GM03348 (cell line): ENCODE measurements around the gene GAL3ST2.
"Not testable (repeated sequence)": the region's sequence is repeated elsewhere in the genome, so short reads cannot be mapped to it uniquely, and the experiment has no call there.

Experiments
- DNase-seq: peaks from one replicate; pipeline ENCODE4 v3.0.0; 2012; ENCODE audit warnings: low spot score

The GAL3ST2 gene

DNA sequence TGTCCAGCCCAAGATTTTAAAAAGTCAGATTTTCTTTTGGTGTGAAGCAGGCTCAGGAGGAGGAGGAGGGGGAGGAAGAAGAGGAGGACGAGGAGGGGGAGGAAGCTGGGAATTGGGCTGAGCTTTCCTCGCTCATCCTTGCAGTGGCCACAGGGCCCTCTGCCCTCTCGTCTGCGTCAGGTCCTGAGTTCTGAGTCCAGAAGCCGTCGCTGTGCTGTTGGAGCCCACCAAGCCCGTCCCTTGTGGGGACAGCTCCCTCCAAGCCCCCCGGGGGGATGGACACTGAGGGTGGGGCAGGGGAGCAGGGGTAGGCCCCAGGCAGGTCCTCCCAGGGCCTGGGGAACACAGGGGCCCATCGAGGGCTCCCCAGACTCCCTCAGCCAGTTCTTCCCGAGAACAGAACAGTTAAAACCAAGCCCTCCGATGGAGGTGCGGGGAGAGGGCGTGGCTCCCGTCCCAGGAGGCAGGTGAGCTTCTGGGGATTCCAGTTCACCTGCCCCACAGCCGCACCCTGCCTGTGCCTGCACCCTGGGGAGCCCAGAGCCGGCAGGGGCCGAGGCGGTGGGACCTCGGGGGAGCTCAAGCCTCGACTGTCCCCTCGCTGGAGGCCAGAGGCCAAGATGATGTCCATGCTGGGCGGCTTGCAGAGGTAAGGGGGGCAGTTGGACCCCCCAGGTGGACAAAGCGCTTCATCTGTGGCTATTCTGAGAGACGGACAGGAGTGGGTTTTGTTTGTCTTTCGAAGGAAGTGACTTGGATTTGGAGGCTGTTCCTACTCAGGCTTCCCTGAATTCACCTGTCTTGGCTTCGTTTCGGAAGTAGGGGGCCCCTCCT, at the start of gene GAL3ST2:
TSS of gene GAL3ST2 (plus strand) at position 487 of the 834 bp plus-strand sequence. CDS start at position 621, 134 bp downstream.
- peak; percentile 6 for DNase-seq

DNA sequence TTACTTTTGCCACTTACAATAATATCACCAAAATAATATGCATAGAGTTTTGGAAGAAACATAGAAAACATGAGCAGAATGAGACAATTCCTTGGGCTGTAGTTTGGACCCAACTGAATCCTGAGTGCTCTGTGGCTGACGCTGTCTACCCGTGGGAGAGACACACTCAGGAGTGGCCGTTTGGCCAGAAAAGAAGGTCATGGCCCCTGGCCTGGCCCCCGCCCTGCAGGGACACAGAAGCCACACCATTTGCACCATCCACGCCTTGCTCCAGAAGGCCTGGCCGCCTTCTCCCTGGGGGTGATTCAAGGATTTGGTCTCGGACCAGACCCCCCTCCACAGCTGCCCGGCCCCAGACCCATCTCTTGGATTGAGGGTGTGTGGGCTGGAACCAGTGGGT, 48.6 kb upstream of the GAL3ST2 start:
- DNase-seq, result no peak

DNA sequence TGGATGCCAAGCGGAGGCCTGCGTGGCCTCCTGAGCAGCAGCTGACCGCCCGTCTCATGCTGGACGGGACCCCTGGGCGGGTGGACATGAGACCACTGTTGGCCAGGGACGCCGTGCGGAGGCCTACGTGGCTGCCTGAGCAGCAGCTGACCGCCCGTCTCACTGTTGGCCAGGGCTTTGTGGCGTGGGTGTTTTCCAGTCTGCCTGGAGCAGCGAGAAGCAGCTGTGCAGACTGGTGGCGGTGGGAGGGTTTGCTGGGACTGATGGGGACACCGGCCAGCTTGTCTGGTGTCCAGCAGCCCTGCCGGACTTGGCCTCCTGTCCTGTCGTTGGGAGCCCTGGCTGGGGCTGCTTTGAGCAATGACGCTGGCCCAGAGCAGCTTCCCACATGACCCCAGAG, 48.0 kb upstream of the GAL3ST2 start:
- DNase-seq, result no peak

DNA sequence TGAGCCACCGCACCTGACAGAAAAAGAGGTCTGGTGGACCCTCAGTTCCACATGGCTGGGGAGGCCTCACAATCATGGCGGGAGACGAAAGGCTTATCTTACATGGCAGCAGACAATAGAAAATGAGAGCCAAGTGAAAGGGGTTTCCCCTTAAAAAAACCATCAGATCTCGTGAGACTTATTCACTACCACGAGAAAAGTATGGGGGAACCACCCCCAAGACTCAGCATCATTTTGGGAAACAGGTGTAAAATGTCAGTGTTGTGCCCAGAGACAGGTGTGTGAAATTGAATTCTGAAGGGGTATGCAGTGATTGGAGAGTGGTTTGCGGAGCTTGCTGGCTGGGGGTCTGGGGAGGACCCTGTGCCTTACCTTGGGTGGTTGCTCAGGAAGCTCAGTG, 46.8 kb upstream of the GAL3ST2 start:
- DNase-seq, result no peak

DNA sequence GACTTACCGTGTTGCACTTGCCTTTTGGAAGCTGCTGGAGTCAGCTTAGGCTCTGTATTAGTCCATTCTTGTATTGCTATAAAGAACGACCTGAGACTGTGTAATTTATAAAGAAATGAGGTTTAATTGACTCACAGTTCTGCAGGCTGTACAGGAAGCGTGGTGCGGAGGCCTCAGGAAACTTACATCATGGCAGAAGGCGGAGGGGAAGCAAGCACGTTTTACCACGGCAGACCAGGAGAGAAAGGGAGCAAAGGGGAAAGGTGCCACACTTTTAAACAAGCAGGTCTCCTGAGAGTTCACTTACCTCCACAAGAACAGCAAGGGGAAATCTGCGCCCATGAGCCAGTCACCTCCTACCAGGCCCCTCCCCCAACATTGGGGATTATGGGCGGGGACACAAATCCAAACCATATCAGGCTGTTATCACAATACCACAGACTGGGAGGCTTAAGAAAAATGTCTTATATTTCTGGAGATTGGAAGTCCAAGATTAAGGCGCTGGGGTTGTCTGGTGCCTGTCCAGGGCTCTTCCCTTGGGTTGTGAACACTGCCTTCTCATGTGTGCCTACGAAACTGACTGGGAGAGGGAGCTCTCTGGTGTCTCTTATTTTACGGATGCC, 45.8 kb upstream of the GAL3ST2 start:
- DNase-seq, result no peak

DNA sequence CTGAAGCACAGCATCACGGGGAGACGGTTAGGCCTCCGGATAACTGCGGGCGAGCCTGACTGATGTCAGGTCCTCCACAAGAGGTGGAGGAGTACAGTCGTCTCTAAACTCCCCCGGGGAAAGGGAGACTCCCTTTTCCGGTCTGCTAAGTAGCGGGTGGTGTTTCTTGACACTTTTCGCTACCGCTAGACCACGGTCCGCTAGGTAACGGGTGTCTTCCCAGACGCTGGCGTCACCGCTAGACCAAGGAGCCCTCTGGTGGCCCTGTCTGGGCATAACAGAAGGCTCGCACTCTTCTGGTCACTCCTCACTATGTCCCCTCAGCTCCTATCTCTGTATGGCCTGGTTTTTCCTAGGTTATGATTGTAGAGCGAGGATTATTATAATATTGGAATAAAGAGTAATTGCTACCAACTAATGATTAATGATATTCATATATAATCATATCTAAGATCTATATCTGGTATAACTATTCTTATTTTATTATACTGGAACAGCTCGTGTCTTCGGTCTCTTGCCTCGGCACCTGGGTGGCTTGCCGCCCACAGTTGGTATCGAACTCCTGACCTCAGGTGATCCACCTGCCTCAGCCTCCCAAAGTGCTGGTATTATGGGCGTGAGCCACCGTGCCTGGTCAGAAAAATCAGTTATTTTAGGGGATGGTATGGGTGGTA, 44.0 kb upstream of the GAL3ST2 start:
- DNase-seq, result not testable (repeated sequence)

DNA sequence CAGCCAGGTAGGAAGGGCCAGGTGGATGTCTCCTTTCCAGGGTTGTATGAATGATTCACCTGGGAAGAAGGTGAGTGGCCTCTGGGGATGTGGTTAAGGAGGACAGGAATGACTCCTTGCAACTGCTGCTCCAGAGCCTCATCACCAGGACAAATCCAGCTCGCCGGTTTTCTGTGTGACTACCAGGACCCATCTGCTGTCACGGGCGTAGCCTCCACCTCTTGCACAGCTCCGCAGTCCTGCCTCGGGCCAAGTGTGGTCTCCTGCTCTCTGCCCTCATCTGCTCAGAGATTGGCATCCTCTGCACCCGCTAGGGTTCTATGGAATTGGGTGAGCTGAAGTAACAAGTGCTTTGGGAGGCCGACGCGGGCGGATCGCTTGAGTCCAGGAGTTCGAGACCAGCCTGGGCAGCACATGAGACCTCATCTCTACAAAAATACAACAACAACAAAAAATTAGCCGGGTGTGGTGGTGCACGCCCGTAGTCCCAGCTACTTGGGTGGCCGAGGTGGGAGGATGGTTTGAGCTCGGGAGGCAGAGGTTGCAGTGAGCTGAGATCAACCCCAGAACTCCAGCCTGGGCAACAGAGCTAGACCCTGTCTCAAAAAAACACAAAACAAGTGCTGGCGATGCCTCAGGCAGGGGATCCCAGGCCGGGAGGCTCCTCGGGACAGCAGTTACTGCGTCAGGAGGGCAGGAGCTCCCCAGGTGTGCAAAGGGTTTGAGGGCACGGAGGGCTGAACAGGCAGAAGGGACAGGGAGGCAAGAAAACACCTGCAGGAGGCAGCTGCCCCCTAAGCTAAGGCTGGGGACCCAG, 43.0 kb upstream of the GAL3ST2 start:
- no peak for DNase-seq

DNA sequence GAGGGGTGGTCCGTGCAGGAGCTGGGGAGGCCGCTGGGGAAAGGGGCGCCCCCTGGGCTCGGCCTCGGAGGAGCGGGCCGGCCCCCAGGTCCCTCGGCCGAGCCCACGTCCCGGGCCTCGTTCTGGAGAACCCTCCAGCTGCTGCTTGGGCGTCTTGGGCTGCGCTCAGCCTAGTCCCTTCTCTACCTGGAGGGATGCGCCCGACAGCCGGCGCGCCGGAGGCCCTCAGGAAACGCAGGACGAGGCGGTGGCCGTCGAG, 42.5 kb upstream of the GAL3ST2 start:
- DNase-seq, result no peak

DNA sequence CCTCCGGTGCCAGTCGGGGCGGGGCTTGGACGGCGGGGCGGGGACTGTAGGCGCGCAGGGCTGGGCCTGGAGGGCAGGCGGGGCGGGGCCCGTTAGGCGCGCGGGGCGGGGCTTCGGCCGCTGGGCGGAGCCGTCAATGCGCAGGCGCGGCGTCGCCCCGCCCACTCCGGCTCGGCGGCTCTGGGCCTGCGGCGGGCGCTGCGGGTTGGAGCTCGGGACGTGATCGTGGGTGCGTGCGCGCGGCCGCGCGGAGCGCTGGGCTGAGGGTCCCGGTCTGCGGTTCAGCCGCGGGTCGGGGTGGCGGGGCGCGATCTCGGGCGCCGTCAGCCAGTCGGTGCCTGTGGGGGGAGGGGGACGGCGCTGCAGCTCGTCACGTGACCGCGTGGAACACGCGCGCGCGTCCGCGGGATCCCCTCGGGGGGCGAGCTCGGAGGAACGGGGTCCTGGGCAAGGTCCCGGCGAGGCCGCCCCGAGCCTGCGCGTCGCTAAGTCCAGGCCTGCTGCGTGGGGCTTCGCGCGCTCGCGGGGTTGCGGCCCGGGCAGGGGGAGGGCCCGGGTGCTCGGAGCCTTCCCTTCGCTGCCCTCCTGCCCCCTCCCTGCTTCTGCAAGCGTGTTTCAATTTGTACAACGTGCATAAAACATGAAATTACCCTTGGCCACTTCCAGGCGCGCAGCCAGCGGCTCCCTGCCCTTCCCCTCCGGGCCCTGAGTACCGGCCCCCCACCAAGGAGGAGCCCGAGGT, 42.0 kb upstream of the GAL3ST2 start, which contains the start of gene D2HGDH:
TSS of gene D2HGDH (plus strand) at position 164 of the 742 bp plus-strand sequence. CDS start 595 bp downstream, outside the sequence.
- DNase-seq, result peak; percentile 99

DNA sequence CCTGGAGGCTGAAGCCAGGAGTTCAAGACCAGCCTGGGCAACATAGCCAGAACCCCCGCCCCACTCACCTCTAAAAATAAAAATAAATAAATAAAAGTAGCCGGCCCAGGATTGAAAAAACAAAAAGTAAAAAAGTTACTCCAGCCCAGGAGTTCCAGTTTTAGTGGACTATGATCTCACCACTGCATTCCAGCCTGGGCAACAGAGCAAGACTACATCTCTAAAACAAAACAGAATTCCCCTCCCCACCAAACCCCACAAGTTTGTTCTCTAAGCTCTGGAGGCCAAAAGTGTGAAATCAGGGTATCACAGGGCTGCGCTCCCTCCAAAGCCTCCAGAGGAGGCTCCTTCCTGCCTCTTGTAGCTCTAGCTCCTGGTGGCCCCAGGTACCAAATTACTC, 40.5 kb upstream of the GAL3ST2 start:
- no peak for DNase-seq

DNA sequence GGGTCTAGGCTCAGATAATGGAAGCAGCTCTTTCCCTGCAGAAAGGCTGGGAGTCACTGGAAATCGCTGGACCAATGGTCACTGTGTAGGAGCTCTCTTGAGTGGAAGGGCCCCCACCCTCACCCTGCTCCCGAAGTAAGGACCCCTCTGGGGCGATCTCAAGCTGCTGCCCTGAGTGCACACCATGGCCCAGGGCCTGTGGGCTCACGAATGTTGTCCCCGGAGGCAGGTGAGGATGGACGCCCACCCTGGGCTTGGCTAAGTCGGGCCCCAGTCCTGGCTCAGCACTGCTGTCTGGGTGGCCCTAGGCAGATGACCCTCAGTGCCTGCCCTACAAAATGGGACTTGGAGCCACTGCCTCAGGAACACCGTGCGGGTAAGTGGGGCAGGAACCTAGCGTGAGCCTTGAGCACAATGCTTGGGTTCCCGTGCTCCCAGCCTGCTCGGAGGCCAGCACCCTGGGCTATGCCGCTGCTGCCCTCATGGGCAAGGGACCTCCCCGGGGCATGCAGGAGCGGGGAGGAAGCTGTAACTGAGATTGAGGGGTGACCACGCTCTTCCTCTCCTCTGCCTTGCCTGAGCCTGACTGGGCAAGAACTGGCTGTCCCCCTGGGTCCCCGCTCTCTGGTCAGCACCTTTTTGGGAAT, 38.5 kb upstream of the GAL3ST2 start:
- no peak for DNase-seq

DNA sequence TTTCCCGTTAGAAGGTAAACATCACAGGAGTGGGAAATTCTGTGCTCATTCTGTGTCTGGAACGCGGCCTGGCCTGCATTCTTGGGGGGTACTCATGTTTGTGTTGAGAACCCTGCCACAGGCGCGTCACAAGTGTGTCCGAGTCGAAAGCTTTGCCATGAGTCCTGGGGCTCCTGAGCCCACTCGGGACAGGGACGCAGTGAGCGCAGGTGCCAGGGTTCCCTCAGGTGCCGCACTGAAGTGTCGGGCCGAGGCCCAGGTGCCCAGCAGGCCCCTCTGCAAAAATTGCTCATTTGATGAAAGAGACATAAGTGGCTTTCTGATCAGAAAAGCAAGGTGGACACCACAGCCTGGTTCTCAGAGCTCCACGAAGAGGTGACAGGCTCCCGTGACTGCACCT, 37.4 kb upstream of the GAL3ST2 start:
- DNase-seq, result no peak

DNA sequence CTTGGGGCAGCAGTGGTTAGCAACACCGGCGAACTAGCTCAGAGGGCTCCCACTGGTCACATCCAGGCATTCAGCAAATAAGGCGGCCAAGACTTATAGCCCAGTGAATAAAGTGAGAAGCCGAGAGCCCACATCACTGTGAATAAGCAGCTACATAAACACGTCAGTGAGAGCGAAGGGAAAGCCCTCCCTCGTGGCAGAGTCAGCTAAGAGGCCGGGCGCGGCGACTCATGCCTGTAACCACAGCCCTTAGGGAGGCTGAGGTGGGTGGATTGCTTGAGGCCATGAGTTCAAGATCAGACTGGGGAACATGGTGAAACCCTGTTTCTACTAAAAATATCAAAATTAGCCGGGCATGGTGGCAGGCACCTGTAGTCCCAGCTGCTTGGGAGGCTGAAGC, 37.0 kb upstream of the GAL3ST2 start:
- DNase-seq, result no peak

DNA sequence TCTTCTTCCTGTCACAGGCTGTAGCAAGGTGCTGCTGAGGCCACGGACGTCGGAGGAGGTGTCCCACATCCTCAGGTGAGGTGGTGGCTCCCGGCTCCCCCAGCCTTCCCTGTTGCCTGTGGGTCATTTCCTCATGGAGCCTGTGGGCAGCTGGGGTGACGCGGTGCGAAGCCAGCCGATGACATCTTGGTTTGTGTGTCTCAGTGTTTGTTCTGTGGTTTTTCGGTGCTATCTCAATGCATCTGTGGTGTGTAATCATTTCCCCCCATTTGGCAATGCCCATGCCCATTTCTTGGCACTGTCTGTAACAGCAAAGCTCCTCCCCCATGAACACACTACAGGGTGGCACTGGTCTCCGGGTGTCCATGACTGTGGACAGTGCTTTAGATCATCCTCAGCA, 35.6 kb upstream of the GAL3ST2 start:
- DNase-seq, result no peak

DNA sequence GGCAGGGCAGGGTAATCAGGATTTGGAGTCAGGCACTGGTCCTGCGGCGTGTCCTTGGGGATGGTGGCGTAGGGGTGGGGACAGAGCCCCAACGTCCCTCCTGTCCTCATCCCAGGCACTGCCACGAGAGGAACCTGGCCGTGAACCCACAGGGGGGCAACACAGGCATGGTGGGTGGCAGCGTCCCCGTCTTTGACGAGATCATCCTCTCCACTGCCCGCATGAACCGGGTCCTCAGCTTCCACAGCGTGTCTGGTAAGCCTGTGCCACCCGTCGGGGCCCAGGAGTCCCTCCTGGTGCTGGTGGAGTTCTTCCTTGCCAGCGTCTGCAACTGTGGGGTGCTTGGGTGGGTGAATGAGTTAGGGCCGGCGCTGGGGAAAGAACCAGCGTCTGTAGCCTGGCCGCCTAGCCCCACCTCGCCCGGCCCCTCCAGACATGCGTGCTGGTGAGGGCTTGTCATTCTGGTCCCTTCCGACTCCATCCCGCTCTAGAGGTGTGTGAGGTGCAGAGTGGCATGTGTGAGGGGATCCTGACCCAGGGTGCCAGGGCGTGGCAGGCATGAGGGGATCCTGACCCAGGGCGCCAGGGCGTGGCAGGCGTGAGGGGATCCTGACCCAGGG, 34.2 kb upstream of the GAL3ST2 start:
- no peak for DNase-seq

DNA sequence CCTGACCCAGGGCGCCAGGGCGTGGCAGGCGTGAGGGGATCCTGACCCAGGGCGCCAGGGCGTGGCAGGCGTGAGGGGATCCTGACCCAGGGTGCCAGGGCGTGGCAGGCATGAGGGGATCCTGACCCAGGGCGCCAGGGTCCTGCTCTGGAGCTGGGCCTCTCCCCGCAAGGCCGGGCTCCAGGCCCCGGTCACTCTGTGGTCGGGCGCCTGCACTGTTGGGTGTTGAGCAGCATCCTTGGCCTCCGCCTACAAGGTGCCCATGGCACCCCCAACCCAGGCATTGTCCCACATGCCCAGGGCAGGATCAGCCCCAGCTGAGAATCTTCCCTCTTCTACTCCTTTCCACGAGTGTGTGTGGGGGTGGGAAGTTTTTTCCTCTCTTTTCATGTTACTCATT, 33.6 kb upstream of the GAL3ST2 start:
- not testable (repeated sequence) for DNase-seq

DNA sequence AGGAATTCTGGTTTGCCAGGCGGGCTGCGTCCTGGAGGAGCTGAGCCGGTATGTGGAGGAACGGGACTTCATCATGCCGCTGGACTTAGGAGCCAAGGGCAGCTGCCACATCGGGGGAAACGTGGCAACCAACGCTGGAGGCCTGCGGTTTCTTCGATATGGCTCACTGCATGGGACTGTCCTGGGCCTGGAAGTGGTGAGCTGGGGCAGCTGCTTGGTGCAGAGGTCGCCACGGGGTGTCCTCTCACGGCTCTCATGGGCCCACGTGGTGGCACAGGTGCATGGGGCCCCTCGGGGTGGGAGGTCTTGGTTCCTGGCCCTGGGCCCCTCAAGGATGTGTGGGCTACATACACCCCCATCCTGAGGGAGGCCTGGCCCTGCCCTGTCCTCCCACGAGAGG, 33.0 kb upstream of the GAL3ST2 start:
- no peak for DNase-seq

DNA sequence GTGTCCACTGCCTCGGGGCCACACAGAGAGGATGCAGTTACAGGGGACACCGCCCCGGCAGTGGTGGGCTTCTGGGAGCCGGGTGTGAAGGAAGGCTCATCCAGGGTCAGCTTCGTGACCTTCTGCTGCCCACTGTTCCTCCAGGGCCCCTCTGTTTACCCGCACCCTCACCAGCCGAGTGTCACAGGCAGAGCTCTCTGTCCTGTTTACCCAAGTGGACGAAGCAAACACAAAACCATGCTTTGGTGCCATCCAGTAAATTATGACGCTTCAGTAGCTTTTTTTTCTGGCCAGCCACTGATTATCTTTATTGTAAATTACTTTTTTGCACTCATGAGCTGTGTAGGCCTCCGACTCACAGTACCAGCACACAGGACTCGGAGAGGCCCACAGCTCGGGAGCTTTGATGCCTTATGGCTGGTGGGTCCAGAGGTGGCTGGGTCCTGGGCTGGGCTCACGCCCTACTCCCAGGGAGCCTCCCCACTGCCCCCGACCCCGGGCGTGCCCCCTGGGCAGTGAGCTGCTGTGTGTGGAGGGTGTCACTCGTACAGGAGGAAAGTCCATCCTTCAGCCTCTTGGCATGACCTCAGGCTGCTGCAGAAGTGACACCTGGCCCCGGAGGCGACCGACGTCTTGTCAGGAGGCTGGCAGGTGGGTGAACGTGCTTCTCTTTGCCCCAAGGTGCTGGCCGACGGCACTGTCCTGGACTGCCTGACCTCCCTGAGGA, 32.4 kb upstream of the GAL3ST2 start:
- no peak for DNase-seq

DNA sequence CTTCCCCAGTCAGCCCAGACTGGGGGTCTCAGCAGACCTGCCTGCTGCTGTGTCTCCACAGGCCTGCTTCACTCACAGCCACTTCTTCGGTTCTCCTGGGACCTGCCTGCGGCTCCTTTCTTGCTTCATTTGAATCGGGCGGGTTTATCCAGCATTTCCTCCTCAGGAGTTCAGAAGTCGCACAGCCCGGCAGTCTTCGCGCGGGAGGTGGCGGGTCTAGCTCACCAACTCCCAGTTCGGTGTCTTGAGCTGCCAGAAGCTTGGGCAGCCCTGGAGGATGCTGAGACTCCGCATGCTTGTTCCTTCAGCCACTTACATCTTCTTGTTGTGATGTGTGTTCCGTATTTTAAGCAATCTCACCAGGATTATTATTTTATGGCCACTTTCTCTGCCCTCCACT, 31.3 kb upstream of the GAL3ST2 start:
- no peak for DNase-seq

DNA sequence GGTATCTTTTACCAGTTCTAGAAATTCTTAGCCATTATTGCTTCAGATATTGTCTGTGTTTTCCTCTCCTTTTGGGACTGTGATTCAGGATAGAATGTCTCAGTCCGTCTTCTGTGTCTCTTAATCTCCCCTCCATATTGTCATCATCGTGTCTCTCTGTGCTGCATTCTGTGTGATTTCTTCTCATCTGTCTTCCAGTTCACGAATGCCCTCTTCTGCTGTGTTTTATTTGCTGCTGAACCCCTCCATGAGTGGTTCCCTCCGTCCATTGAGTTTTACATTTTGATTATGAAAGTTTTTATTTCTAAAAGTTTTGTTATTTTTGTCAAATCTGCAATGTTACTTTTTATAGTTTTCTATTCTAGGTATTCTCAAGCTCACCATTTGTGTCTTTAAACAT, 30.5 kb upstream of the GAL3ST2 start:
- no peak for DNase-seq
